H9 (cell line): Measurements from ENCODE around the gene HPCAL1. TPM values are rescaled to one million over a fixed set of nuclear protein-coding genes. Genes with fewer than 3 reads are reported as not detected.

ENCODE experiments used
- DNase-seq: peaks from one replicate; pipeline ENCODE4 v3.0.0-alpha.2; 2017
- H2AFZ ChIP-seq: one replicate; pipeline ENCODE4 v1.6.1; 2013; ENCODE audit warnings: mild to moderate bottlenecking, low read length, control low read depth, moderate library complexity
- H2AK5ac ChIP-seq: 2 replicates; pipeline ENCODE4 v1.6.1; 2013; ENCODE audit warnings: low read length, control low read depth, mixed read lengths; ENCODE audit not compliant: insufficient read length
- H2BK120ac ChIP-seq: one replicate; pipeline ENCODE4 v1.6.1; 2013; ENCODE audit warnings: low read depth, mild to moderate bottlenecking, low read length, control low read depth, inconsistent platforms; ENCODE audit not compliant: poor library complexity, severe bottlenecking
- H2BK12ac ChIP-seq: 2 replicates; pipeline ENCODE4 v1.6.1; 2013; ENCODE audit warnings: low read length, control low read depth, mixed read lengths, low read depth; ENCODE audit not compliant: insufficient read length
- H2BK15ac ChIP-seq: 2 replicates; pipeline ENCODE4 v1.6.1; 2013; ENCODE audit warnings: low read depth, low read length, control low read depth
- H2BK20ac ChIP-seq: one replicate; pipeline ENCODE4 v1.6.1; 2013; ENCODE audit warnings: low read depth, mild to moderate bottlenecking, low read length, control low read depth, inconsistent platforms; ENCODE audit not compliant: poor library complexity, severe bottlenecking
- H2BK5ac ChIP-seq: 2 replicates; pipeline ENCODE4 v1.6.1; 2013; ENCODE audit warnings: low read length, control low read depth, mixed read lengths; ENCODE audit not compliant: insufficient read length
- H3K14ac ChIP-seq: 2 replicates; pipeline ENCODE4 v1.6.1; 2013; ENCODE audit warnings: low read length, control low read depth; ENCODE audit not compliant: insufficient read depth
- H3K18ac ChIP-seq: 2 replicates; pipeline ENCODE4 v1.6.1; 2013; ENCODE audit warnings: low read depth, mild to moderate bottlenecking, mixed read lengths, low read length, control low read depth; ENCODE audit not compliant: insufficient read length
- H3K23ac ChIP-seq: 2 replicates; pipeline ENCODE4 v1.6.1; 2013; ENCODE audit warnings: low read length, control low read depth, mixed read lengths, low read depth; ENCODE audit not compliant: insufficient read length
- H3K23me2 ChIP-seq: 2 replicates; pipeline ENCODE4 v1.6.1; 2013; ENCODE audit warnings: low read depth, mild to moderate bottlenecking, mixed read lengths, low read length, control low read depth; ENCODE audit not compliant: insufficient read length, poor library complexity, severe bottlenecking
- H3K27ac ChIP-seq: 2 replicates; pipeline ENCODE4 v1.5.1; 2013; ENCODE audit warnings: low read length, control low read depth, mixed read lengths, low read depth; ENCODE audit not compliant: insufficient read length
- H3K27me3 ChIP-seq: 2 replicates; pipeline ENCODE4 v1.6.1; 2013; ENCODE audit warnings: low read length, control low read depth, inconsistent platforms; ENCODE audit not compliant: insufficient read depth
- H3K4ac ChIP-seq: 2 replicates; pipeline ENCODE4 v1.6.1; 2013; ENCODE audit warnings: low read depth, mild to moderate bottlenecking, control low read depth, inconsistent platforms, low read length, moderate library complexity
- H3K4me1 ChIP-seq: 2 replicates; pipeline ENCODE4 v1.6.1; 2013; ENCODE audit warnings: low read length, control low read depth, inconsistent platforms; ENCODE audit not compliant: insufficient read depth
- H3K4me2 ChIP-seq: 2 replicates; pipeline ENCODE4 v1.6.1; 2013; ENCODE audit warnings: low read length, control low read depth, mixed read lengths; ENCODE audit not compliant: insufficient read length, insufficient read depth
- H3K56ac ChIP-seq: 2 replicates; pipeline ENCODE4 v1.6.1; 2013; ENCODE audit warnings: low read depth, mild to moderate bottlenecking, mixed read lengths, low read length, control low read depth; ENCODE audit not compliant: insufficient read length
- H3K79me1 ChIP-seq: 2 replicates; pipeline ENCODE4 v1.6.1; 2013; ENCODE audit warnings: low read depth, mild to moderate bottlenecking, moderate library complexity, low read length, control low read depth, inconsistent platforms; ENCODE audit not compliant: insufficient read depth, poor library complexity, severe bottlenecking
- H3K79me2 ChIP-seq: 2 replicates; pipeline ENCODE4 v1.6.1; 2013; ENCODE audit warnings: low read length, control low read depth, inconsistent platforms; ENCODE audit not compliant: insufficient read depth
- H3K9ac ChIP-seq: 2 replicates; pipeline ENCODE4 v1.6.1; 2013; ENCODE audit warnings: low read length, control low read depth, mixed read lengths; ENCODE audit not compliant: insufficient read length; ENCODE audit errors: extremely low read depth
- H3K9me3 ChIP-seq: one replicate; pipeline ENCODE4 v1.6.1; 2013; ENCODE audit warnings: low read depth, low read length, inconsistent platforms; ENCODE audit not compliant: control insufficient read depth
- H3T11ph ChIP-seq: one replicate; pipeline ENCODE4 v1.6.1; 2013; ENCODE audit warnings: mild to moderate bottlenecking, low read length, control low read depth, inconsistent platforms
- H4K20me1 ChIP-seq: one replicate; pipeline ENCODE4 v1.6.1; 2013; ENCODE audit not compliant: control insufficient read depth, insufficient read length, insufficient read depth
- H4K5ac ChIP-seq: 2 replicates; pipeline ENCODE4 v1.6.1; 2013; ENCODE audit warnings: low read depth, mild to moderate bottlenecking, mixed read lengths, low read length, control low read depth; ENCODE audit not compliant: insufficient read length
- H4K8ac ChIP-seq: replicated peaks from 2 replicates; pipeline ENCODE4 v1.6.1; 2013; ENCODE audit warnings: low read length, control low read depth, mixed read lengths, low read depth; ENCODE audit not compliant: insufficient read length
- H4K91ac ChIP-seq: 2 replicates; pipeline ENCODE4 v1.6.1; 2013; ENCODE audit warnings: low read depth, mild to moderate bottlenecking, moderate library complexity, mixed read lengths, low read length, control low read depth; ENCODE audit not compliant: insufficient read length
- H3K27ac Mint-ChIP-seq, 3 experiments: 2 replicates in 2 of 3; 3 replicates in 1 of 3; pipeline ENCODE4 v1.8.0; 2020 to 2021; ENCODE audit warnings: mixed read lengths in 3 of 3, mild to moderate bottlenecking in 1 of 3, moderate library complexity in 1 of 3
- H3K27me3 Mint-ChIP-seq: 2 replicates; pipeline ENCODE4 v1.8.0; 2021; ENCODE audit warnings: low read depth, mild to moderate bottlenecking, moderate library complexity, mixed read lengths
- H3K36me3 Mint-ChIP-seq, 3 experiments: 2 replicates in 2 of 3; 3 replicates in 1 of 3; pipeline ENCODE4 v1.8.0; 2020 to 2021; ENCODE audit warnings: low read depth in 3 of 3, mixed read lengths in 3 of 3; ENCODE audit not compliant: insufficient read depth in 1 of 3
- H3K4me1 Mint-ChIP-seq, 2 experiments: 2 replicates each; pipeline ENCODE4 v1.8.0; 2020; ENCODE audit warnings: mixed read lengths in 2 of 2
- H3K4me3 Mint-ChIP-seq, 2 experiments: 2 replicates in 1 of 2; 3 replicates in 1 of 2; pipeline ENCODE4 v1.8.0; 2020 to 2021; ENCODE audit warnings: mild to moderate bottlenecking in 2 of 2, mixed read lengths in 2 of 2, moderate library complexity in 1 of 2
- H3K9me3 Mint-ChIP-seq, 2 experiments: 2 replicates in 1 of 2; 3 replicates in 1 of 2; pipeline ENCODE4 v1.8.0; 2020; ENCODE audit warnings: mild to moderate bottlenecking in 2 of 2, mixed read lengths in 2 of 2, moderate library complexity in 1 of 2
- CTCF ChIP-seq: fragments of 200-600 bp; sonication (generic); conservative IDR thresholded peaks from 3 replicates; pipeline ENCODE4 v1.8.0; 2021; ENCODE audit warnings: antibody characterized with exemption, mild to moderate bottlenecking
- WGBS: extraction: QIAGEN DNeasy Blood & Tissue Kit; methylation state at CpG from one replicate; pipeline ENCODE4 v1.1.7; 2013; ENCODE audit warnings: missing lambda C conversion rate, low lambda C conversion rate, mixed read lengths; ENCODE audit not compliant: insufficient read length; ENCODE audit errors: extremely low coverage; 5-methylcytosine and 5-hydroxymethylcytosine counted together
- total RNA-seq: library from RNA; stranded (reverse); gene quantifications from 2 replicates; pipeline ENCODE4 v1.2.1, GENCODE V29; 2021

The HPCAL1 gene
- total RNA-seq, 1 experiment from 2014 or later = 4.7 TPM

GRCh38 chr2:10265329-10266132 is 37.2 kb upstream of the HPCAL1 start:
- Histone ChIP-seq H3K56ac (no peak overlapping the region), H2BK15ac (no peak overlapping the region), H4K8ac (no peak overlapping the region), H3K4me2 (no peak overlapping the region), H3K9me3 (no peaks in the 10 kb centered on the region), H3K27me3 (no peaks in the 10 kb centered on the region), H3K79me2 (no peaks in the 10 kb centered on the region), H3K14ac (no peak overlapping the region; the same call in 1 of the 2 replicates), H2AK5ac (no peak overlapping the region), H3T11ph (no peak overlapping the region), H2BK120ac (no peak overlapping the region), H3K23ac (no peak overlapping the region), H3K23me2 (no peaks in the 10 kb centered on the region), H3K4me1 (no peaks in the 10 kb centered on the region), H3K79me1 (no peaks in the 10 kb centered on the region), H2BK5ac (no peak overlapping the region), H2BK20ac (no peak overlapping the region), H2BK12ac (no peak overlapping the region), H3K18ac (no peak overlapping the region), H4K5ac (no peak overlapping the region), H4K20me1 (no peaks in the 10 kb centered on the region), H3K4ac (no peak overlapping the region), H3K9ac (no peak overlapping the region), H4K91ac (no peak overlapping the region), H3K27ac (no peak overlapping the region), H2AFZ (no peak overlapping the region)
- Mint-ChIP-seq H3K27me3 (peaks cover 4% of the 10 kb centered on the region), H3K27ac (no peak overlapping the region), H3K4me1 (peaks cover 5 to 13% of the 10 kb centered on the region in 2 experiments), H3K9me3 (no peaks in the 10 kb centered on the region), H3K4me3 (no peak overlapping the region), H3K36me3 (no peaks in the 10 kb centered on the region)
- TF ChIP-seq CTCF = no peak
- WGBS = no CpG with 5 or more reads among the region's 18 CpGs
- DNase-seq = no peak
